HL-60 (cell line): Measurements from ENCODE around the gene RPL13A.

Source experiments
- CTCF ChIP-seq: IDR thresholded peaks from one replicate; pipeline ENCODE4 v1.5.1; 2011; ENCODE audit warnings: low read length, control low read depth, inconsistent platforms; ENCODE audit not compliant: insufficient read depth
- GABPA ChIP-seq: IDR thresholded peaks from 2 replicates; pipeline ENCODE4 v1.6.1; 2012; ENCODE audit warnings: low read depth
- REST ChIP-seq: IDR thresholded peaks from 2 replicates; pipeline ENCODE4 v1.6.1; 2012; ENCODE audit warnings: low read depth; ENCODE audit not compliant: insufficient replicate concordance

DNA sequence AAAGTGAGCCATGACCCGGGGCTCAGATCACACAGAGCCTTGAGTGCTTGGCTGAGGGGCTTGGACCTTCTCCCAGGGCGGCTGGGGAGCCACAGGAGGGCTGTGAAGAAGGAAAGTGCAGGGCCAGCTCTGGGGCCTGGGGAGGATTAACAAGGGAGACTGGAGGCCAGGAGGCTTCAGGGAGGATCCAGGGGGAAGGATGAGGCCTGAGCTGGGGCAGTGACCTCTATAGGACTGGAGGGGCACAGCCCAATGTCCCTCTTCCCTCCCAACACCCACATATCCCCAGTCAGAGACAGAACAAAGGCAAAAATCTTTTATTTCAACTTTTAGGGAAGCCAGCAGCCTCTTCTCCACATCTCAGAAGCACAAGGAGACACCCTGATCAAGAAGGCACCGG, 41.4 kb upstream of the RPL13A start:
- TF ChIP-seq CTCF = no peak
- TF ChIP-seq GABPA = no peak
- TF ChIP-seq REST = no peak
